ENCODE data around the gene EAF1. TPM values are rescaled to one million over a fixed set of nuclear protein-coding genes. Genes with fewer than 3 reads are reported as not detected.

EAF1 gene
- total and polyA plus RNA-seq, 2 of the 8 experiments (the other 6 are each of a cell fraction or from before 2014, with no cell fraction given), result 13.9 to 26.8 TPM

GRCh38 chr3:15403495-15403894 lies 23.9 kb upstream of the EAF1 start:
- Histone ChIP-seq H2BK15ac (ENCODE audit: low read length) (no peak overlapping the region), H4K91ac (replicated peaks; ENCODE audit: insufficient read length, low read length) (no peak overlapping the region), H2BK5ac (ENCODE audit: low read depth, low read length) (no peak overlapping the region), H3K27ac (ENCODE audit: low read depth, low read length) (no peak overlapping the region), H3K23ac (ENCODE audit: insufficient read length) (no peak overlapping the region), H3K14ac (ENCODE audit: insufficient read length) (no peak overlapping the region), H2AFZ (ENCODE audit: low read length) (no peak overlapping the region), H3K4me3 (ENCODE audit: extremely low read depth in 1 of 4, insufficient read depth in 2 of 4, low read depth in 3 of 4, low read length in 4 of 4) (no peak overlapping the region), H3K27me3 (replicated peaks in 1 of 4; ENCODE audit: control insufficient read depth in 3 of 4, extremely low read depth in 1 of 4, insufficient read depth in 3 of 4, low read length in 3 of 4) (no peaks in the 10 kb centered on the region), H3K9me3 (ENCODE audit: insufficient read depth in 2 of 2, low read depth in 1 of 2, low read length in 1 of 2) (peaks cover 0 to 3% of the 10 kb centered on the region in 2 experiments; a peak in 1 of 4 replicates), H3K36me3 (ENCODE audit: control insufficient read depth in 2 of 4, insufficient read depth in 4 of 4, low read length in 3 of 4) (no peaks in the 10 kb centered on the region), H3K9ac (replicated peaks in 1 of 4; ENCODE audit: extremely low read depth in 1 of 4, low read depth in 3 of 4, low read length in 3 of 4) (no peak overlapping the region), H4K8ac (ENCODE audit: extremely low read depth, insufficient read depth, low read length) (no peak overlapping the region), H3K4me1 (replicated peaks in 1 of 4; ENCODE audit: control insufficient read depth in 3 of 4, insufficient read depth in 4 of 4, low read length in 3 of 4) (no peaks in the 10 kb centered on the region), H3K23me2 (ENCODE audit: low read depth, low read length) (no peaks in the 10 kb centered on the region), H2BK20ac (ENCODE audit: low read length) (no peak overlapping the region), H3K4ac (replicated peaks; ENCODE audit: insufficient read length, low read depth, low read length) (no peak overlapping the region), H3K4me2 (ENCODE audit: insufficient read depth in 1 of 2, low read depth in 2 of 2, low read length in 2 of 2) (no peak overlapping the region), H3K79me2 (ENCODE audit: control insufficient read depth in 1 of 2, insufficient read depth in 2 of 2, low read length in 2 of 2) (no peaks in the 10 kb centered on the region), H2BK12ac (ENCODE audit: low read depth, low read length) (no peak overlapping the region), H3K18ac (ENCODE audit: extremely low read depth, low read length) (no peak overlapping the region), H4K20me1 (replicated peaks in 1 of 2; ENCODE audit: control insufficient read depth in 1 of 2, insufficient read depth in 2 of 2, low read length in 2 of 2) (no peaks in the 10 kb centered on the region), H3K79me1 (ENCODE audit: low read depth, low read length) (no peaks in the 10 kb centered on the region), H4K5ac (ENCODE audit: insufficient read length, low read depth, low read length) (no peak overlapping the region), H2AK5ac (ENCODE audit: low read depth, low read length) (no peak overlapping the region), H2BK120ac (replicated peaks; ENCODE audit: low read depth, low read length) (no peak overlapping the region), H3K56ac (replicated peaks; ENCODE audit: insufficient read length, low read depth, low read length) (no peak overlapping the region)
- TF ChIP-seq KDM1A (IDR thresholded peaks at IDR 0.05; ENCODE audit: borderline replicate concordance, low read length) (no peak), CHD2 (IDR thresholded peaks at IDR 0.05; ENCODE audit: low read length) (no peak), JUND (IDR thresholded peaks at IDR 0.05; ENCODE audit: low read length) (no peak), ATF3 (IDR thresholded peaks at IDR 0.05; ENCODE audit: insufficient read depth, low read depth, low read length) (no peak), CREB1 (IDR thresholded peaks at IDR 0.05) (no peak), CHD1 (IDR thresholded peaks at IDR 0.05; ENCODE audit: low read depth, low read length) (no peak), PHF8 (conservative IDR thresholded peaks at IDR 0.05; ENCODE audit: low read depth, low read length) (no peak), CBX8 (IDR thresholded peaks at IDR 0.05; ENCODE audit: borderline replicate concordance, low read depth, low read length) (no peak), GABPA (IDR thresholded peaks at IDR 0.05; ENCODE audit: borderline replicate concordance, insufficient read depth, low read length) (no peak), HDAC6 (IDR thresholded peaks at IDR 0.05; ENCODE audit: low read depth, low read length) (no peak), EP300 (IDR thresholded peaks at IDR 0.05; ENCODE audit: borderline replicate concordance in 1 of 2, low read depth in 2 of 2, low read length in 2 of 2) (no peak), SP4 (IDR thresholded peaks at IDR 0.05; ENCODE audit: low read length) (no peak), TAF1 (IDR thresholded peaks at IDR 0.05; ENCODE audit: low read depth, low read length) (no peak), SIN3A (conservative IDR thresholded peaks at IDR 0.05 in 1 of 2, IDR thresholded peaks at IDR 0.05 in 1 of 2; ENCODE audit: low read depth in 1 of 2, low read length in 2 of 2) (no peak), RBBP5 (IDR thresholded peaks at IDR 0.05; ENCODE audit: borderline replicate concordance, low read depth, low read length) (no peak)
- POLR2A ChIA-PET (ENCODE audit: partially characterized antibody), result no interaction called here
- CTCF ChIA-PET (ENCODE audit: partially characterized antibody), result interaction anchor here (1.0 to 8.1 kb wide), 6 partner anchors 24 to 246 kb away, joined by 3 to 227 read pairs (median 7); no protein-coding TSS in a partner anchor
- 80% methylated on average over 3 of the region's 3 CpGs; no CpG with 5 or more reads in 1 of the 2 experiments for WGBS, 2 experiments (ENCODE audit: extremely low coverage in 1 of 2, insufficient coverage in 1 of 2, insufficient read length in 1 of 2, insufficient replicate concordance in 2 of 2, low coverage in 1 of 2, low lambda C conversion rate in 2 of 2, missing lambda C conversion rate in 1 of 2)
- DNase-seq (ENCODE audit: low read depth in 1 of 2, low spot score in 2 of 2) (no peak), FAIRE-seq (no peak)

All from H1 (cell line).